Measurements from ENCODE around the gene GDPD4.
"Not testable (repeated sequence)": the region's sequence is repeated elsewhere in the genome, so short reads cannot be mapped to it uniquely, and the experiment has no call there.

GDPD4 gene

GRCh38 chr11:77301510-77301909 is at the start of gene GDPD4:
GDPD4 (minus strand) TSS chr11:77301686; CDS start chr11:77285137, 16,549 bp downstream.
- DNase-seq: no peak

GRCh38 chr11:77347948-77348347 is 46.5 kb upstream of the GDPD4 start:
- DNase-seq: no peak

- DNase-seq: no peak
These were observed 45.6 kb upstream of the GDPD4 start for GRCh38 chr11:77346906-77347603.

GRCh38 chr11:77345621-77346020 is 44.1 kb upstream of the GDPD4 start:
- no peak for DNase-seq

GRCh38 chr11:77340501-77340900 is 39.0 kb upstream of the GDPD4 start:
- no peak for DNase-seq

GRCh38 chr11:77332259-77332658 is 30.8 kb upstream of the GDPD4 start:
- DNase-seq: no peak

- no peak for DNase-seq
These were observed 23.7 kb upstream of the GDPD4 start for GRCh38 chr11:77325159-77325558.

- DNase-seq: no peak
These were observed 23.0 kb upstream of the GDPD4 start for GRCh38 chr11:77324508-77324907.

- no peak for DNase-seq
These were observed 21.6 kb upstream of the GDPD4 start for GRCh38 chr11:77322926-77323590.

GRCh38 chr11:77322506-77322905 is 21.0 kb upstream of the GDPD4 start:
- no peak for DNase-seq

GRCh38 chr11:77320351-77320750 is 18.9 kb upstream of the GDPD4 start:
- DNase-seq: no peak

- DNase-seq: no peak
These were observed 17.1 kb upstream of the GDPD4 start for GRCh38 chr11:77318600-77318999.

GRCh38 chr11:77316733-77317342 is 15.4 kb upstream of the GDPD4 start:
- no peak for DNase-seq

GRCh38 chr11:77312107-77312506 is 10.6 kb upstream of the GDPD4 start:
- DNase-seq: no peak

GRCh38 chr11:77311701-77312100 is 10.2 kb upstream of the GDPD4 start:
- DNase-seq: no peak

GRCh38 chr11:77310721-77311120 is 9.2 kb upstream of the GDPD4 start:
- no peak for DNase-seq

- DNase-seq: no peak
These were observed 8.1 kb upstream of the GDPD4 start for GRCh38 chr11:77309401-77310085.

GRCh38 chr11:77308838-77309237 is 7.4 kb upstream of the GDPD4 start:
- no peak for DNase-seq

GRCh38 chr11:77303328-77303727 is 1.8 kb upstream of the GDPD4 start:
- DNase-seq: no peak

- no peak for DNase-seq
These were observed 1.3 kb upstream of the GDPD4 start for GRCh38 chr11:77302752-77303151.

- no peak for DNase-seq
These were observed 791 bp downstream of the GDPD4 start for GRCh38 chr11:77300695-77301094.

GRCh38 chr11:77300028-77300427 is 1.5 kb downstream of the GDPD4 start:
- DNase-seq: not testable (repeated sequence)

GRCh38 chr11:77299528-77299993 is 1.9 kb downstream of the GDPD4 start:
- no peak for DNase-seq

- DNase-seq: no peak
These were observed 7.4 kb downstream of the GDPD4 start for GRCh38 chr11:77294040-77294439.
